HepG2 (cell line): ENCODE results near the gene CDH2.

ENCODE experiments used
- PHF8 ChIP-seq: sonication (generic); formaldehyde crosslinking; IDR thresholded peaks from 2 replicates; pipeline ENCODE4 v1.5.0; 2020; ENCODE audit warnings: missing genetic modification reagents
- ZNF224 ChIP-seq: sonication (generic); formaldehyde crosslinking; IDR thresholded peaks from 2 replicates; pipeline ENCODE4 v1.5.0; 2020; ENCODE audit warnings: mild to moderate bottlenecking, missing genetic modification reagents

- TF ChIP-seq ZNF224 (CRISPR knock-in tag) (no peak), PHF8 (CRISPR knock-in tag) (no peak)
These were observed 149.2 kb downstream of the CDH2 start for GRCh38 chr18:28027755-28028154.
